IPS-NIHi11 (cell line): ENCODE data around the gene RAPGEF1.
"Not testable (repeated sequence)": the region's sequence is repeated elsewhere in the genome, so short reads cannot be mapped to it uniquely, and the experiment has no call there.

Experiments
- DNase-seq: peaks from one replicate; pipeline ENCODE4 v3.0.0; 2012; ENCODE audit warnings: mixed read lengths, low spot score

Gene RAPGEF1

GRCh38 chr9:131690941-131691573 is 48.8 kb downstream of the RAPGEF1 start:
- no peak for DNase-seq

- DNase-seq = no peak
Measured at GRCh38 chr9:131690462-131690861, 49.4 kb downstream of the RAPGEF1 start.

GRCh38 chr9:131688377-131688776 is 51.5 kb downstream of the RAPGEF1 start:
- DNase-seq = no peak

- no peak for DNase-seq
Measured at GRCh38 chr9:131685753-131686706, 53.8 kb downstream of the RAPGEF1 start.

- DNase-seq = not testable (repeated sequence)
Measured at GRCh38 chr9:131683094-131683493, 56.8 kb downstream of the RAPGEF1 start.

- DNase-seq = no peak
Measured at GRCh38 chr9:131682261-131682660, 57.6 kb downstream of the RAPGEF1 start.

GRCh38 chr9:131681826-131682225 is 58.0 kb downstream of the RAPGEF1 start:
- not testable (repeated sequence) for DNase-seq

GRCh38 chr9:131681108-131681507 is 58.8 kb downstream of the RAPGEF1 start:
- DNase-seq = not testable (repeated sequence)

- no peak for DNase-seq
Measured at GRCh38 chr9:131679261-131680020, 60.4 kb downstream of the RAPGEF1 start.

- peak; percentile 61 for DNase-seq
Measured at GRCh38 chr9:131678499-131679111, 61.3 kb downstream of the RAPGEF1 start.

GRCh38 chr9:131677444-131678180 is 62.3 kb downstream of the RAPGEF1 start:
- DNase-seq = no peak

- no peak for DNase-seq
Measured at GRCh38 chr9:131677049-131677443, 62.8 kb downstream of the RAPGEF1 start.

- no peak for DNase-seq
Measured at GRCh38 chr9:131676431-131676972, 63.4 kb downstream of the RAPGEF1 start.

GRCh38 chr9:131675437-131676022 is 64.3 kb downstream of the RAPGEF1 start:
- DNase-seq = no peak

- DNase-seq = no peak
Measured at GRCh38 chr9:131674425-131675421, 65.2 kb downstream of the RAPGEF1 start.

- DNase-seq = no peak
Measured at GRCh38 chr9:131673531-131673930, 66.3 kb downstream of the RAPGEF1 start.

- no peak for DNase-seq
Measured at GRCh38 chr9:131673068-131673467, 66.8 kb downstream of the RAPGEF1 start.

GRCh38 chr9:131672451-131672850 is 67.4 kb downstream of the RAPGEF1 start:
- DNase-seq = no peak

GRCh38 chr9:131671133-131671520 is 68.7 kb downstream of the RAPGEF1 start:
- DNase-seq = no peak
